Erythroblast (primary cell): ENCODE measurements around the gene CFAP45.

Source experiments
- DNase-seq, 2 experiments: peaks; one replicate each; lab custom pipeline; 2025; lab: John Stamatoyannopoulos, UW
- GATA1 ChIP-seq: IDR thresholded peaks from 2 replicates; pipeline ENCODE4 v1.6.1; 2011; ENCODE audit warnings: low read depth, mild to moderate bottlenecking, control low read depth, low read length, moderate library complexity
- POLR2A ChIP-seq: IDR thresholded peaks from 2 replicates; pipeline ENCODE4 v1.6.1; 2011; ENCODE audit warnings: mild to moderate bottlenecking, low read length

Gene CFAP45

GRCh38 chr1:159879977-159880376, 20.0 kb downstream of the CFAP45 start:
- no peak for TF ChIP-seq POLR2A
- no peak for TF ChIP-seq GATA1
- peak; percentile 60 to 82 for DNase-seq

GRCh38 chr1:159879136-159879535, 20.8 kb downstream of the CFAP45 start:
- TF ChIP-seq POLR2A: no peak
- no peak for TF ChIP-seq GATA1
- DNase-seq: no peak

DNA sequence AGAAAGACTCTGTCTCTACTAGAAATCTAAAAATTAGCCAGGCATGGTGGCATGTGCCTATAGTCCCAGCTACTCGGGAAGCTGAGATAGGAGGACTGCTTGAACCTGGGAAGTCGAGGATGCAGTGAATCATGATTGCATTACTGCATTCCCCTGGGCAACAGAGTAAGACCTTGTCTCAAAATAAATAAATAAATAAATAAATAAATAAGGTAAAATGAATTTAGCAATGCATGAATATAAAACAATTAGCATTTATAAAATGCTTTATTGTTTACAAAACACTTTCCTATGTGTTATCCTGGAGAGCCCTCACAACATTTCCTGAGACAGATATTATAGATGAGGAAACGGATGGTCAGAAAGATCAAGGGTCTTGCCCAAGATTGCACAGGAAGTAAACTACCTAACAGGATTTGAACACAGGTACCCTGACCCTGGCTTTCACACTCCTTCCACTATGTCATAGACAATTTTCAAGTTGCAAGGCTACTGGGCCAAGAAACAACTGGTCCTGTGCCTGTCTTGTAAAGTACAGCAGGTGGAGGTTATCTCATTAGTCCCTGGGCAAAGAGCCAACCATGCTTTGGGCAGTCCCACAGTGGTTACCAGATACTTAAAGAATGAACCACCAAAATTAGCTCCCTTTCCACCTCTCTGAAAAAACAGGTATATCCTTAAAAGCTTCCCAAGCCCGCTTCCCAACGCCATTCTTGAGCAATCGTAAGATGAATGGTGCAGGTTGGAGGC, 22.1 kb downstream of the CFAP45 start:
- DNase-seq: peak; percentile 11 to 42
- TF ChIP-seq GATA1 (no peak), POLR2A (no peak)

DNA sequence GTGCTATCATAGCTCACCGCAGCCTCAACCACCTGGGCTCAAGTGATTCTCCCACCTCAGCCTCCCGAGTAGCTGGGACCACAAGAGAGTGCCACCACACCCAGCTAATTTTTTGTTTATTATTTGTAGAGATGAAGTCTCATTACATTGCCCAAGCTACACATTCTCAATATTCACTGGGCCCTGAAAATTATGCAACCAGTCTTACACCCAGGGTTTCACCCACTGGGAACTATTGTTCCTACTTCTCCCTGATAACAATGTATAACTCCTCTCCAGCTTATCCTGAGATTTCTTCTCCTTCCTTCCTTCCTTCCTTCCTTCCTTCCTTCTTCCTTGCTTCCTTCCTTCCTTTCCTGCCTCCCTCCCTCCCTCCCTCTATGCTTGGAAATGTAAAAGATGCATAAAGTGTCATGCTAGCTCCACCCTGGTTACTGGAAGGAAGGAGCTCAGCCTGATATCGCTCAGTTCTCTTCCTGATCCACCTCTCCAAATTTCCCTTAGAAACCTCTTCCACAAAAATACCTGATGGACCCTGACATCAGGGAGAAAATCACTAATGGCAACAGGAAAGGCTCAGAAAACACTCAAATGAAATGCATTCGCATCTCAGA, 26.3 kb downstream of the CFAP45 start:
- TF ChIP-seq GATA1 (no peak), POLR2A (no peak)
- DNase-seq: no peak

DNA sequence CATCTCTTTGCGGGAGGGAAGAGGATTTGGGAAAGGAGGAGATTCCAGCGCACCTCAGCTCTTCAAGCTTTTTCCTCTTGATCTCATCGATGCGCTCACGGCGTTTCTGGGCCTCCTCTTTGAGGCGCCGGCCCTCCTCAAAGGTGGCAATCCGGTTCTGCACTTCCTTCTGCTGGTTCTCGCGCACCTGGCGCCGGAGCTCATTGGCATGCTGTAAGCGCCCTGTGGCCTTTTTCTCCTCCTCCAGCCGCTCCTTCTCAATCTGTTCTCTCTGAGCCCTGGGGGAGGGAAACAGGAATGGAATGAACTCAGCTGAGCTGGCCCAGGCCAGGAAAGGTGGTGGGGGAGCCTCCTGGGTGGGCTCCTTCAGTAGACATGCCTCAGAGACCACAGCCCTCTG, 27.1 kb downstream of the CFAP45 start:
- TF ChIP-seq GATA1 (no peak), POLR2A (no peak)
- no peak for DNase-seq

- no peak for TF ChIP-seq GATA1
- TF ChIP-seq POLR2A: no peak
Observed at GRCh38 chr1:159870704-159871103, 29.3 kb downstream of the CFAP45 start.

DNA sequence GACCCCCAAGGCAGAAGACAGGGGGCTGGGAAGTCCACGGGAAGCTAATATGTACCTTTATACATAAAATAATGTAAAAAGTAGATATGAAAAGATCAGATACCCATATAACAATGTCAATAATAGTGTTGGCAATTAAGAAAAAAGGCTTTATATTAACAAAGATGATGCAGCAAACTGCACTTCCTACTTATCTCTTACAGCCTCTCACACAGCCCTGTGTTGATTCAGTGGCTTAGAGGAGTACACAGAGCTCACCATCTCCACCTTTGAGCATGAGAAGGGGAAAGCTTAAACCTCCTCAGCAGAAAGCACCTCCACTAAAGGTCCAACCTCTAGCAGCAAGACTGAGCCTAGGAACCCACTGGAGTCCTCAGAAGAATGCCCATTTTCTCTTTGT, 30.4 kb downstream of the CFAP45 start:
- no peak for TF ChIP-seq POLR2A
- TF ChIP-seq GATA1: no peak
- DNase-seq: no peak

More at GRCh38 chr1:159870704-159871103, 29.3 kb downstream of the CFAP45 start:
- DNase-seq: no peak

GRCh38 chr1:159869173-159869572, 30.8 kb downstream of the CFAP45 start:
- peak in 1 of 2 experiments; percentile 8 for DNase-seq
- no peak for TF ChIP-seq GATA1
- no peak for TF ChIP-seq POLR2A

GRCh38 chr1:159868766-159869165, 31.2 kb downstream of the CFAP45 start:
- DNase-seq: no peak
- TF ChIP-seq GATA1 (no peak), POLR2A (no peak)

DNA sequence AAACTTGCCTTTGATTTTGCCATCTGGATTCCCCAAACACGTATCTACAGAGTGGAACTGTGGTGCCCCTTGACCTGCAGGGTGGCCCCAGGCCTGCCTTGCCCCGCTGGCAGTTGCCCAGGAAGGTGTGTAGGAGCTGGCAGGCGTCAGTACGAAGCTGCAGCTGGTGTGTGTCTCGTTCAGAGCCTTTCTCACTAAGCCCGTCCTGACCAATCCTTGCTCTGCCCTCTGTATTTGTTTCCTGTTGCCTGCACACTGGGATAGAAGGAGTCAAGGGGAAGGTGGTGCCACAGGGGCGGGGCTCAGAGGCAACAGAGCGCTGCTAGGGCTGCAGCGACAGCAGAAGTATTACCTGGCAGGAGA, 32.3 kb downstream of the CFAP45 start:
- no peak for DNase-seq
- no peak for TF ChIP-seq GATA1
- TF ChIP-seq POLR2A: no peak

- no peak for TF ChIP-seq GATA1
- no peak for TF ChIP-seq POLR2A
- DNase-seq: no peak
Observed at GRCh38 chr1:159866905-159867663, 32.9 kb downstream of the CFAP45 start.

GRCh38 chr1:159866066-159866465, 33.9 kb downstream of the CFAP45 start:
- TF ChIP-seq POLR2A (no peak), GATA1 (no peak)
- no peak for DNase-seq

DNA sequence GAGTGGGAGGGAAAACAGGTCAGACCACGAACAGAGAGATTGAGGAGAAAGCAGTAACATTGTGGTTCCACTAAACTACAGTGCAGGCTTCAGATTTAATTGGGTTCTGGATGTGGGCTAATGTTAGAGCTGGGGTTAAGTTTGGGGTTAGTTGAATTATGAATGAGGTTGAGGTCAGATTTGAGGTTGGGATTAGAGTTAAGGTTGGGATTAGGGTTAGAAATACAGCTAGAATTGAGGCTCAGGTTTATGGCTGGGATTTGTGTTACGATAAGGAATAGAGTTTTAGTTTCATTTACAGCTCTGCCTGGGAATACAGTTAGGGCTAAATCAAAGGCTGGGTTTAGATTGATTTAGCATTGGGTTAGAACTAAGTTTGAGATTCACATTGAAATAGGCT, 35.7 kb downstream of the CFAP45 start:
- no peak for DNase-seq

DNA sequence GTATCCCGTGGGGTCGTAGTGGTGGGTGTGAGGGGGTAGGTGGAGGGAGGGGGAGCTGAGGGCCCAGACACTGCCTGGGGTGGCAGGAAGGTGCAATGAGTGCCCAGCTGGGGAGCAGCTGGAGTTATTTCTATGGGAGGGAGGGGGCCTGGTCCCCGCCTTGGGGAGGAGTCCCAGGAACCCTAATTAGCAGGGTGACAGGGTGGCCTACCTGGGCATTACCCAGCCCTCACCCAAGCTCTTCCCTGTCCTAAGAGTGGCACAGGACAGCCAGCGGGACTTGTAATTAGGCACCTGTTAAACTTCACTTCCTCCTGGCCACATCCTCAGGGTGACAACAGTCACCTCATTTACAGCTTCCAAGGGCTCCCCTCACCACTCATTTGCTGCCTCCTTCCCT, 37.4 kb downstream of the CFAP45 start, which contains the start of gene VSIG8:
Gene VSIG8, minus strand, starts transcription at position 101 of the 400 bp plus-strand sequence. CDS start 136 bp downstream, outside the sequence.
- TF ChIP-seq POLR2A (no peak), GATA1 (no peak)
- no peak for DNase-seq

More for the DNA sequence above, 35.7 kb downstream of the CFAP45 start:
- TF ChIP-seq POLR2A (no peak), GATA1 (no peak)
